ENCODE measurements around the gene PCSK4. TPM values are rescaled to one million over a fixed set of nuclear protein-coding genes. Genes with fewer than 3 reads are reported as not detected.

PCSK4 gene
- 0.13 and 0.94 TPM in 2 replicates for total RNA-seq

GRCh38 chr19:1490311-1491113, at the start of gene PCSK4:
TSS of gene PCSK4 (minus strand) at chr19:1490350. CDS start at chr19:1490346, 4 bp downstream.

DNA sequence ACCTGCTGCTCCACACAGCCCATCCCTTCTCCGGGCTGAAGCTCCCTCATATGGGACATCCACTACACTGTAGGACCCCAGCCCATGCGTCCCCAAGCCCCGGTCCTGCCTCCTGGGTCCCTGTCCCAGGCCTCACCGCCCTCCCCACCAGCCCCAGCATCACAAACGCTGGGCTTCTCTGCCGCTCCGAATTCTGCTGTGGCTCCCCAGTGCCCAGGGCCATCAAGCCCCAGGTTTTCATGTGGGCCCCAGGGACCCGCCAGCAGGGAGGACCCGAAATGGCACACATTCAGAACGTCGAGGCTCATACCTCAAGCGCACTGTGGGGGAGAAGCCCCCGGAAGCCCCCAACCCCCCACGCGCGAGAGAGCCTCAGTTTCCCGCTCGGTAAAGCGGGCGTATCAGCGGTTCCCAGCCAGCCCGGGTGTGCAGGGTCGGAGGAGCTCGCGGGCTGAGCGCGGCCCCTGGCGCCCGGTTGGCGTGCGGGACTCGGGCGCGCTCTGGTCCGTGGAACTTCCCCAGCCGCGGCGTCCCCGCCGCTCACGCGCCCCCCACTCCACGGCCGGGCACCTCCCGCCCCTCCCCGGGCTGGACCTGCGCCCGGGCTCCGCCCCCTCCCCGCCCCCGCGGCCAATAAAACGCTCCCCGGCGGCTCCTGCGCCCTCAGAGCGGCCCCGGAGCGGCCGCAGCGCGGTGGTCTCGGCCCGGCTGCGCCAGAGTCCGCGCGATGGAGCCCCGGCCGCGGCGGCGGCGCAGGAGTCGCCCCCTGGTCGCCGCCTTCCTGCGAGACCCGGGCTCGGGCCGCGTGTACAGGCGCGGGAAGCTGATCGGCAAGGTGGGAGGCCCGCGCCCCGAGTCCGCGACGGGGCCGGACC, 33.5 kb upstream of the PCSK4 start, which contains the start of gene PLK5:
Gene PLK5, plus strand, starts transcription at position 666 of the 875 bp plus-strand sequence. CDS start 2,920 bp downstream, outside the sequence.

DNA sequence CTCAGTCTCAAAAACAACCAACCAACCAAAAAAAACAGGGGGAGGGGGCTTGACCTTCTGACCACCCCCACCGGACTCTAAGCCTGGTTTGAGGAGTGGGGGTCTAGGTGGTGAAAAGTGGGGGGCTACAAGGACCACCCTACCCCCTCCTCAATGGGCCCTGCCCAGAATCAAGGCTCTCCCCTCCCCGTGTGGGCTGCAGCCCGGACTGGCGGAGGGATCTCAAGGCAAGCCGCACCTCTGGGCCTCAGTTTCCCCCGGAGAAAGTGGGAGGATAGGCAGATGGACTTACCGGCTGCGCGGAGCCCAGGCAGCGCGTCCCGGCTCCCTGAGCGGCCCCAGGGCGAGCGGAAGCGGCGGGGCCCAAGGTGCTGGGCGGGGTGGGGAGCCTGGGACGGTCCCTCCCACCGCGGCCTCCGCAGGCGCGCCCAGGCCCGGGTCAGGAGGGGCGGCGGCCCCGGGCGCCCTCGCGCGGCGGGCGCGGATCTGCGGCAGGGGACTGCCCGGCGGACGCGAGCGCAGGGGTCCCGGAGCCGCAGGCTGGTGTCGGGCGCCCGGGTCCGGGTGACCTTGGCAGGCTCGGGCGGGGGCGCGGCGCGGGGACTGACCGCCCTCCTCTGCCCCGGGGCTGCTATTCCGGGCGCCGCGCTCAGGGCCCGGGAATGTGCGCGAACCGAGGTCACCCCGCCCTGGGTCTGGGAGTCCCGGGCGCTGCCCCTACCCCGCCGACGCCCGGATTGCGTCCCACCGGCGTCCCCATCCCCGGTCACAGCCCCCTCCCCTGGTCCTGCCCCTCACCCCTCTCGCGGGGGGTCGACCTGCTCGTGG, 22.7 kb upstream of the PCSK4 start, which contains the start of gene ADAMTSL5:
Gene ADAMTSL5, minus strand, starts transcription at position 349 of the 828 bp plus-strand sequence. CDS start 2,076 bp downstream, outside the sequence.

DNA sequence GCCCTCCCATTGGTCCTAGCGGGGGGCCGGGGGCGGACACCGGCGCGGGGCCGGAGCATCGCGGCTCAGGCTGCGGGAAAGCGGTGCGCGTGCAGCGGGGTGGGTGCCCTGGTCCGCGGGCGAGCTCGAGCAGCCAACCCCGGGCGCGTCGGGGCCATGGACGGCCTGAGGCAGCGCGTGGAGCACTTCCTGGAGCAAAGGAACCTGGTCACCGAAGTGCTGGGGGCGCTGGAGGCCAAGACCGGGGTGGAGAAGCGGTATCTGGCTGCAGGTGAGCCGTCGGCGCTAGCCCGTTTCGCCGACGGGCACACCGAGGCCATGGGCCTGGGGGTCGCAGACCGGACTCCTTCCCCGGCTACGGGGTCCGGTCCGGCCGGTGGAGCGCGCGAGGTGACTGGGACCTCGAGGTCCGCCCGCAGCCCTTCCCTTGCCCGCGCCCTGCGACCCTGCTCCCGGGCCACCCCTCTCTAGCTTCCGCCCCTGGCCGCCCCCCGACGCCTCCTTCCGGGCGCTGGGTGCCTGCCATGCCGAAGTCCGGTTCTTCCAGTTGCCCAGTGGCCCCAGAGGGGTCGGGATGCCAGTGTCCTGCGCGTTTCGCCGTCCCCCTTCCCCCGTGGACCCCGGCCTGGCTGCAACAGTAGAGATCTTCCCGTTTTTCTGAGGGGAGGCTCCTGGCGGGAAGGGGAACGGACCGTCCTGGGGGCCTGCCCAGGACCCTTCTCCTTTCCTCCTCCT, 1.1 kb upstream of the PCSK4 start, which contains the start of gene REEP6:
Gene REEP6, plus strand, starts transcription at position 68 of the 735 bp plus-strand sequence. Its CDS starts 89 bp downstream, at position 157.

DNA sequence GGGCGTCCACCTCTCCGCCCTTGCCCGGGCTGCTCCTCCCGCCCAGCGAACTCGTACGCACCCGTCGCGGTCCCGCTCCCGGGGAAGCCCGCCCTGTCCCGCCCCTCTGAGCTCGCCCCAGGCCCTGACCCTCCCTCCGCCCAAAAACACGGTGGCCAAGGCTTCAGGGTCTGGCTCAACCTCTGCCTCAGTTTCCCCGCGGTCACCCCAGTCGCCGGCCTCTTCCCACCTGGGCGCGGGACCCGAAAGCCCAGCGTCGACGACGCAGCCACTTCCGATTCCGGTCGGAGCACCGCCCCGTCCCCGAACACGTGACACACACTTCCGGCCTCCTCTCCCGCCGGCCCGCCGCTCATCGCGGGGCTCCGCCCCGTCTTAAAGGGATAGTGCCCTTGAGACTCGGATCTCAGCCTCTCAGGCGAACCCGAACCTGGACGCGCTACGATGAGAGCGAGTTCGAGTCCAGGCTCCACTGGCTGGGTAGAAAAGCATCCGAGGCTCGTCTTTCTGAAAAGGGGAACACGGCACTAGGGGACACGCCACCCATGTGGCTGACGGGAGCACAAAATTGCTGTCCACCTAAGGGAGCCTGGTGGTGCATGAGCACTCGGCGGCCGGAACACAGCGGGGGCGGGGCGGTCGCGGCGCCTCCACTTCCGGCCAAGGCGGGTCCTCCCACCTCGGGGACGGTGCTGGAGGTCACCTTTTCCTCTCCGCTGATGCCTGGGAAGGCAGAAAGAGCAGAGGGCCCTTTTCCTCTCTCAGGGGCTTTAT, 11.0 kb downstream of the PCSK4 start, which contains the start of gene C19orf25:
Gene C19orf25, minus strand, starts transcription at position 282 of the 774 bp plus-strand sequence. CDS start 312 bp downstream, outside the sequence.

GRCh38 chr19:1449467-1450442, 40.4 kb downstream of the PCSK4 start, which contains the start of gene APC2:
TSS of gene APC2 (plus strand) at chr19:1450121. CDS start at chr19:1453002, 2,881 bp downstream.

DNA sequence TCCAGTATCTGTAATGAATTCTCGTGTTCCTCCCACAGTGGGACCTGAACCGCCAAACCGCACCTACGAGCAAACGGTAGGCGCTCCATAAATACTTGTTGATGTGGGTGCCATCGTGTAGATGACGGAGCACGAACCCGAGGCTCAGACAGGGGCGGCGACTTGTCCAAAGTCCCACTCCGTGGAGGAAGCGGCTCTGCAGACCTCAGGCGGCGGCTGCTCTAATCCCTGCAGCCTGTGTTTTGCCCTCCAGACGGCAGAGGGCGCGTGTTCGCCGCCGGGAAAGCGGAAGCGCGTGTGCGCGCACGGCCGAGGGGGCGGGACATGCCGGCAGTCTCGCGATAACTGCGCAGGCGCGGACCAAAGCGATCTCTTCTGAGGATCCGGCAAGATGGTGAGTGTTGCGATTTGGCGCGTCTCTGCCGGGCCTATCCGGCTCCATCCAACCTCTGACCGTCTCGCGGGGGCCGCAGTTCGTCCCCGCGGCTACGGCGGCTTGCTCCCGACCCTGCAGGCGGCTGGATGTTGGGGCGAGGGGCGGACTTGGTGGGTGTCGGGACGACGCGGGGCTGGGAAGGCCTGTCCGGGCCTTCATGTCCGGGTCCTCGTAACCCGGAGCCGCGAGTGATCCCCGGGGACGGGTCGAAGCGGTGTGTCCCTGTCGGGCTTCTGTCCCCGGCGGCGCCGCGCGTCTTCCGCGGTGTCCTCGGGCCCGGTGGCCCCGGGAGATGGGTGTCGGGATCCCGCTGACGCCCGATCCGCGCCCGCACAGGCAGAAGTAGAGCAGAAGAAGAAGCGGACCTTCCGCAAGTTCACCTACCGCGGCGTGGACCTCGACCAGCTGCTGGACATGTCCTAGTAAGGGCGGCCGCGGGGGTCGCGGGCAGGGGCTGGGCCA, 51.9 kb downstream of the PCSK4 start, which contains the start of gene RPS15:
Gene RPS15, plus strand, starts transcription at position 362 of the 898 bp plus-strand sequence. Its CDS starts 30 bp downstream, at position 392.

Other genes with a start within 250 kb of the PCSK4 start
- gene ATP5F1D, start 248.6 kb downstream of the PCSK4 start, total RNA-seq, result 53.4 and 66.3 TPM in 2 replicates
- 27.0 and 31.7 TPM in 2 replicates for gene MIDN, start 241.8 kb downstream of the PCSK4 start, total RNA-seq
- gene CIRBP, start 221.0 kb downstream of the PCSK4 start, total RNA-seq, result 145 and 160 TPM in 2 replicates
- gene FAM174C, start 214.8 kb downstream of the PCSK4 start, total RNA-seq, result 86.5 and 107 TPM in 2 replicates
- not detected in 2 replicates for gene EFNA2, start 204.5 kb downstream of the PCSK4 start, total RNA-seq
- gene NDUFS7, start 106.4 kb downstream of the PCSK4 start, total RNA-seq, result 206 and 213 TPM in 2 replicates
- gene GAMT, start 88.8 kb downstream of the PCSK4 start, total RNA-seq, result 15.4 and 18.3 TPM in 2 replicates
- 83.3 and 92.8 TPM in 2 replicates for gene DAZAP1, start 82.8 kb downstream of the PCSK4 start, total RNA-seq
- gene RPS15, start 52.0 kb downstream of the PCSK4 start, total RNA-seq, result 3,210 and 3,696 TPM in 2 replicates
- not detected in 2 replicates for gene APC2, start 40.2 kb downstream of the PCSK4 start, total RNA-seq
- 16.1 and 20.4 TPM in 2 replicates for gene C19orf25, start 11.1 kb downstream of the PCSK4 start, total RNA-seq
- gene REEP6, start 831 bp upstream of the PCSK4 start, total RNA-seq, result 1.1 and 2.7 TPM in 2 replicates
- gene ADAMTSL5, start 22.7 kb upstream of the PCSK4 start, total RNA-seq, result not detected in 2 replicates
- not detected in 2 replicates for gene PLK5, start 33.7 kb upstream of the PCSK4 start, total RNA-seq
- gene MEX3D, start 78.0 kb upstream of the PCSK4 start, total RNA-seq, result 75.3 and 76.9 TPM in 2 replicates
- 150 and 169 TPM in 2 replicates for gene MBD3, start 102.5 kb upstream of the PCSK4 start, total RNA-seq
- gene UQCR11, start 115.1 kb upstream of the PCSK4 start, total RNA-seq, result 75.2 and 85.2 TPM in 2 replicates
- gene TCF3, start 162.3 kb upstream of the PCSK4 start, total RNA-seq, result 197 and 208 TPM in 2 replicates